ENCODE results near the gene JMJD4.

- no peak for TF ChIP-seq CTCF (optimal IDR thresholded peaks at IDR 0.05 in 1 of 3, IDR thresholded peaks at IDR 0.05 in 1 of 3, conservative IDR thresholded peaks at IDR 0.05 in 1 of 3; ENCODE audit: extremely low read depth in 1 of 3, insufficient read depth in 2 of 3, low read length in 3 of 3)
- no peak for TF ChIP-seq EZH2 (IDR thresholded peaks at IDR 0.05; ENCODE audit: low read length)
Observed at GRCh38 chr1:227725046-227725445, 10.1 kb downstream of the JMJD4 start.
